Measurements from ENCODE around the gene USHBP1.

USHBP1 gene

DNA sequence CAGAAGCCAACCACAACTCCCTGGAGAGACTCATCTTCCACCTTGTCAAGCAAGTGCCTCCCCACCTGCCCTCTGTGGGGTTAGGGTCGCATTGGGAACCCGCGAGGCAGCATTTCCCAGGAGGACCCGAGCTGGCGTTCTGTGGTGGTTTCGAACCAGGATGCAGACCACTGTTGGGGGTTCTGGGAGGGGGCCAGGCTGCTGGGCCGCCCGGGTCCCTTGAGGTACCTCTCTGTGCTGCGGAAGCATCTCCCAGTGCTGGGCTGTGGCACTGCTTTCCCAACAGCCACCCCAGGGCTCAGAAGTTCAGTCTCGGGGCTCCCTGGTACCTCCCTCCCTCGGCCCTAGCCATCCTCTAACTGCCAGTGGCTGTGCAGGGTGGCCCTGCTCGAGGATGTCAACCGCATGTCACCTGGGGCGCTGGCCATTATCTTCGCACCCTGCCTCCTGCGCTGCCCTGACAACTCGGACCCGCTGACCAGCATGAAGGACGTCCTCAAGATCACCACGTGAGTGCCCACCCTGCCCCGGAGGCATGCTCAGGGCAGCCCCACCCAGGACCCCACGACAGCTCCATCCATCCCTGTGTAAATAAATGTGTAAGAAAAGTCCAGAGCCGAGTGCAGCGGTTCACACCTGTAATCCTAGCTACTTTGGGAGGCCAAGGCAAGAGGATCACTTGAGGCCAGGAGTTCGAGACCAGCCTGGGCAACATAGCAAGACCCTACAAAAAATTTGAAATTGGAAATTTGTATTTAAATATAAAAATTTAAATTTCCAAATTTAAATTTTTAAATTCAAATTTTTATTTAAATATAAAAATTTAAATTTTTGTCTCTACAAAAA is 57.6 kb downstream of the USHBP1 start:
- no peak for DNase-seq

DNA sequence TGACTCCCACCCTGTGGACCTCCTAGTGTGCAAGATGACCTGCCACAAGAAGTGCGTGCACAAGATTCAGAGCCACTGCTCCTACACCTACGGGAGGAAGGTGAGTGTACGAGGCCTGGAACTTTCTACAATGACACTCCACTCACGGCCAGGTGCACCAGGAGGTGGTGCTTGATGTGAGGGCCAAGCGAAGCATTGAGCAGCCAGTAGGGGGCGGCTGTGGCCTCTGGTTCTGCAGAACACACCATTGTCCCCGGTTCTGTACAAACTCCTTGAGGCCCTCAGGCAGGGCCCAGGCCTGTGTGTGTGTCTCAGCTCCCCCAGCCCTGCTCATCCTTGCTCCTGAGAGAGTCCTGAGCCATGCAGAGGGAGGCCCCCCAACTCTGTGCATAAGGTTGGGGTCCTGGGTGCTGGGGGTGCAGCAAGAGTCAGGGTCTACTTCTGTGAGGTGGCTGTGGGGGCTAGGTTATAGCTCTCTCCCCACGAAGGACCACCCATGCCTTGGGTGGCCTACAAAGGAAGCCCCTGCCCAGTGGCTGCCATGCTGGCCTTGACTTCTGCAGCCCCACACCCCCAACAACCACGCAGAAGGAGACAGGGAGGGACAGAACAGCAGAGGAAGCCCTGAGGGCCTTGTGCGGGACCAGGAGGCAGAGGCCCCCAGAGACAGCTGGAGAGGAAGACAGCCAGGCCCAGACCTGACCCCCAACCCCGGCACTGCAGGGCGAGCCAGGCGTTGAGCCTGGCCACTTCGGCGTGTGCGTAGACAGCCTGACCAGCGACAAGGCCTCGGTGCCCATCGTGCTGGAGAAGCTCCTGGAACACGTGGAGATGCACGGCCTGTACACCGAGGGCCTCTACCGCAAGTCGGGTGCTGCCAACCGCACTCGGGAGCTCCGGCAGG is 59.1 kb downstream of the USHBP1 start:
- DNase-seq = peak; percentile 9

GRCh38 chr19:17202713-17203112 is 61.8 kb downstream of the USHBP1 start:
- DNase-seq = no peak

DNA sequence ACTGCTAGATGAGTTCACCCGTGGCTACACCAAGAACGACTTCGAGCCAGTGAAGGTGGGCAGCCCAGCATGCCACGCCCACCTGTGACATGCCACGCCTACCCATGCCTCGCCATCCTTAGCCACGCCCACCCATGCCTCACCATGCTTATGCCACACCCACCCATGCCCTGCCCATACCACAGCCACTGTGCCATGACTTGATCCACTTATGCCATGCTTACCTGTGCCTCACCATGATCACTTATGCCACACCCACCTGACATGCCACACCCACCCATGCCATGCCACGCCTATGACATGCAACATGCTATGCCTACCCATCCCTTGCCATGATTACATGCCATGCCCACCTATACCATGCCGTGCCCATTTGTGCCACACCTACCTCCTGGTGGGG is 62.3 kb downstream of the USHBP1 start:
- DNase-seq = no peak

GRCh38 chr19:17200408-17201079 is 64.0 kb downstream of the USHBP1 start:
- DNase-seq = no peak

Measured in NCI-H510A treated with DMSO at 0.1 percent for 48 hours (cell line).